OCI-M2 (cell line): Measurements from ENCODE around the gene KIAA1586.

Experiments used
- DNase-seq: peaks from one replicate; lab custom pipeline; 2025; ENCODE audit not compliant: unreplicated experiment; lab: John Stamatoyannopoulos, UW

The KIAA1586 gene

DNA sequence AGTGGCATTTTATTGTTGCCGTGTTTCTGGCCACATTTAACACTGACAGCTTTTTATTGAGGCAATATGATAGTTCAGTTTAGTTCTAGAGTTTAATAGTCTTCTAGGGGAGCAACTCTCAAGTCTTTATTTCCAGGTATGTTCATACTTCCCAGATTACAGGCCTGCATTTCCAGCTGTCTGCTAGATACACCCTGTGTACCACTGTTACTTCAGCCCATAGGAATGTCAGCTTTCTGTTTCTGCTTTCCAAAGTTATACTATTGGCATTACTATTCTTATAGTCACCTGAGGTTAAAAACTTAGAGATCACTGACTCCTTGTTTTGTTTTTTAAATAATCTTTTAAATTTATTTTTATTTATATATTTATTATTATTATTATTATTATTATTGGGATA, 51.1 kb downstream of the KIAA1586 start:
- no peak for DNase-seq

DNA sequence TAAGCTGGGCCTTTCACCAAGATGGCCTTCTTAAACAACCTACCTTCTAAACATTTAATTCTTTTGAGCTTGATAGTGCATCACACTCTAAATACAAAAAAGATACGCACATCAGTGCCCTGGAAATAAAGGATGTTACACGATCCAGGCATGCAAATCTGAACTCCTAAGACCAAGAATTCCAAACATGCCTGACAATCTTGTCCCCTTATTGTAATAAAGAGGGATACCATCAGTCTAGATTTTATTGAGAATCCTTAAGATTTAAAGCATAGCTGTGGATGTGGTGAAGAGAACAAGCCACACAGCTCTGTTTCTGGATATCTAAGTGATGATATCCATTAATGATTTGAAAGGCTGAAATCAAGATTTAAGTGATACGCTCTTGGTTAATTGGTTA, 56.5 kb downstream of the KIAA1586 start:
- DNase-seq = no peak

DNA sequence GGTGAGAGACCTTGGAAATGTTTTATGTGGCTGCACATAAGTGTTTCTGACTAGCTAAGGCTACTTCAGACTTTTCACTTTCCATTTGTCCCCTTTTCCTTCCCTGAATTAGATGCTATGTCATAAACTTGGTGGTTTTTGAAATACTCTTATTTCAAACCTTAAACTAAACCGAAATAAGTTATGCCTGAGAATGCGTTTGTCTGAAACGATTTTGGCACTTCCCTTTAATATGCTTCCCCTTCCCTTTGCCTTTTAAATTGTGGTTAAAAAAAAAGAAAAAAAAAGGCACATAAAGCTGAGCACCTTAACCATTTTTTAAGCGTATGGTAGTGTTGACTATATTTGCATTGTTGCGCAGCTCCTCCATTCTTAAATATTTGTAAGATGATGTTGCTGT, 57.8 kb downstream of the KIAA1586 start:
- DNase-seq = no peak
